Aorta (tissue), 5 donors: Measurements from ENCODE around the gene GLB1L2. TPM values are rescaled to one million over a fixed set of nuclear protein-coding genes. Genes with fewer than 3 reads are reported as not detected.

Source experiments
- ATAC-seq: fragments of 200-7000 bp; cut with Tn5 transposase; one replicate; pipeline ENCODE4 v1.9.1; 2022; ENCODE audit warnings: moderate library complexity; ENCODE audit not compliant: low FRiP score
- DNase-seq, 2 donors: peaks; one replicate each; pipeline ENCODE4 v3.0.0-alpha.2; 2020
- H3K27ac ChIP-seq, 2 donors: one replicate each; pipeline ENCODE4 v1.5.1; 2013; ENCODE audit warnings: low read length in 2 of 2, mild to moderate bottlenecking in 2 of 2, moderate library complexity in 2 of 2, control low read depth in 1 of 2, inconsistent platforms in 1 of 2, low read depth in 1 of 2
- H3K27me3 ChIP-seq, 2 donors: one replicate each; pipeline ENCODE4 v1.6.1; 2013; ENCODE audit warnings: control low read depth in 1 of 2, low read length in 1 of 2, mild to moderate bottlenecking in 1 of 2, moderate library complexity in 1 of 2; ENCODE audit not compliant: insufficient read depth in 2 of 2, control insufficient read depth in 1 of 2
- H3K36me3 ChIP-seq, 2 donors: one replicate each; pipeline ENCODE4 v1.6.1; 2013; ENCODE audit warnings: control low read depth in 1 of 2, low read length in 1 of 2, mild to moderate bottlenecking in 1 of 2; ENCODE audit not compliant: insufficient read depth in 2 of 2, control insufficient read depth in 1 of 2
- H3K4me1 ChIP-seq, 2 donors: one replicate each; pipeline ENCODE4 v1.6.1; 2013; ENCODE audit warnings: low read length in 2 of 2, control low read depth in 1 of 2, mild to moderate bottlenecking in 1 of 2, moderate library complexity in 1 of 2; ENCODE audit not compliant: insufficient read depth in 2 of 2, control insufficient read depth in 1 of 2
- H3K4me3 ChIP-seq, 2 donors: one replicate each; pipeline ENCODE4 v1.5.1; 2013; ENCODE audit warnings: low read length in 2 of 2, control low read depth in 1 of 2, mild to moderate bottlenecking in 1 of 2
- H3K9me3 ChIP-seq: one replicate; pipeline ENCODE4 v1.6.1; 2013; ENCODE audit warnings: mild to moderate bottlenecking, low read length; ENCODE audit not compliant: control insufficient read depth
- WGBS, 2 donors: extraction: QIAGEN DNeasy Blood & Tissue Kit; methylation state at CpG; one replicate each; pipeline ENCODE4 v1.1.7; 2013; 5-methylcytosine and 5-hydroxymethylcytosine counted together
- intact Hi-C, 2 donors: fragments of 100-400 bp; cut with DNase I; formaldehyde crosslinking; loops; one replicate each; pipeline versions ENCODE4 v1.14.2 to v1.15.0; 2022
- polyA plus RNA-seq, 2 donors: library from polyadenylated mRNA; stranded (reverse); fragments of 200-250 nt; gene quantifications; one replicate each; pipeline ENCODE4 v1.2.3, GENCODE V29; 2013
- total RNA-seq, 2 donors: library from RNA; stranded (reverse); fragmentation: NEBNext Ultra II Directional; extraction: Animal tissue kit (Norgen Biotek cat#: 25700); gene quantifications; one replicate each; pipeline ENCODE4 v1.2.1, GENCODE V29; 2021
- donor health status: healthy with polysubstance abuse.
- donor health status: Bipolar disorder and iron deficiency.
- donor health status: DM: no; HTN: no; CAD: no.
- donor health status: DM: no; HTN: no; CAD: no.
- donor health status: DM: yes; HTN: yes; CAD: no.

The GLB1L2 gene
- total and polyA plus RNA-seq, 4 donors, result 0.94 to 2.2 (median 1.5) TPM; not detected in 1

DNA sequence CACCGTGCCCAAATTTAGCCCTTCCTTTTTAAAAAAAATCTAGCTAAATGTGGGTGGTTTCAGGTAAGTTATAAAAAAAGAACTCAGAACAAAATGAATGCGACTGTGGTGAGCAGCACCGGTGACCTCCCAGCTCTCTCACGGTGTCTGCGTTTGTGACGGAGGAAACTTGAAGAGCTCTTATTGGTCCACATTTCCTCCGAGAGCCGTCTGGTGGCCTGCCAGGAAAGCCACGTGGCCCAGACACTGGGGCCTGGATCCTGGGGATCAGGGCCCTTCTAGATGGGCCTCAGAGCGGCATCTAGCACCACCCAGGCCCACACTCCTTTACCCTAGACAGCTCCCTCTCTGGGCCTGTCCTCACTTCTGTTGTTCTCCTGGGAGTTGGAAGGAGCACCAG lies 40.7 kb downstream of the GLB1L2 start:
- WGBS, 2 donors, result 88 to 90% methylated on average over 10 of the region's 10 CpGs
- no peaks in the 10 kb centered on the region for H3K27me3 ChIP-seq
- no peak overlapping the region for H3K27ac ChIP-seq
- DNase-seq, result peak in 1 of 2 donors; percentile 61
- no peaks in the 10 kb centered on the region for H3K4me1 ChIP-seq
- H3K9me3 ChIP-seq, result no peaks in the 10 kb centered on the region
- ATAC-seq, result no peak
- H3K4me3 ChIP-seq, result no peak overlapping the region
- H3K36me3 ChIP-seq, result no peaks in the 10 kb centered on the region
- intact Hi-C loops, result no loop called here

DNA sequence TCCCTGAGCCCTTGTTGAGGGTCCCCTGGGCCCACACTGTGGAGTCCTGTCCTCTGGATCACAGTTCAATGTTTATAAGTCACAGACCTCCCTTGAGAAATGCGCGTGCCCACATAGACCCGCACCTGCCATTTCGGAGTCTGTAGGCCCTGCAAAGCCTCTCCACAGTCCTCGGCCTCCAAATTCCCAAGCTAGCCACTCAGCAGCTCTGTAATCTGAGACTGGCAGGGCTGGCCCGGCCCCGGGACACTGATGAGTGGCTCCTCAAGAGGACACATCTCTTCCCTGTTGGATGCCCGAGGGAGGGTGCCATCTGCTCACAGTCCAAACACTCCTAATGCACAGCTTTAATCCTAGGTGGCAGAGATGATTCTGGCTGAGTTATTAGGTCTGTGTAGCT lies 41.2 kb downstream of the GLB1L2 start:
- ATAC-seq (no peak), DNase-seq (peak; percentile 34 to 42)
- H3K9me3 ChIP-seq, result no peaks in the 10 kb centered on the region
- no peak overlapping the region for H3K4me3 ChIP-seq
- no peaks in the 10 kb centered on the region for H3K36me3 ChIP-seq
- 80 to 83% methylated on average over 8 of the region's 8 CpGs for WGBS, 2 donors
- intact Hi-C loops, result no loop called here
- H3K27me3 ChIP-seq, result no peaks in the 10 kb centered on the region
- H3K27ac ChIP-seq, result no peak overlapping the region
- no peaks in the 10 kb centered on the region for H3K4me1 ChIP-seq

DNA sequence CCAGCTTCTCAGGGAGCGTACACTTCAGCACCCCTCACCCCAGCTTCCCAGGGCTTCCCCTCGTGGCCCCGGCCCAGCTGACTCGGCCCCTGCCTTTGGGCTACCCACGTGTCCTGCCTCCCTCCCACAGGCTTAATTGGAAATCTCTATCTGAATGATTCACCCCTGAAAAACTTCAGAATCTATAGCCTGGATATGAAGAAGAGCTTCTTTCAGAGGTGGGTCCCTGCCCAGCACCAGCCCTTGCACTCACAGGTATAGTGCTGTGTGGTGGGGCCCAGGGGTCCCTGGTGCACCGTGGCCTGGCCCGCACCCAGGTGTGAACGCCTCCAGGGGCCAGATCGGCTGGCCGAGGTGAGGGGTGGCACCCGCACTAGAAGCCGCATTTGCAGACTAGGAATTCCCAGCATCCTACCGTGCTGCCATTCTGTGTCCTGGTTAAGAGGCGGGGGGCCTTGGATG lies 41.8 kb downstream of the GLB1L2 start:
- WGBS, 2 donors, result 80 to 88% methylated on average over 14 of the region's 14 CpGs
- H3K9me3 ChIP-seq, result no peaks in the 10 kb centered on the region
- peak; percentile 32 to 68 for DNase-seq
- H3K4me3 ChIP-seq, result no peak overlapping the region
- no peak for ATAC-seq
- no peak overlapping the region for H3K27ac ChIP-seq
- H3K27me3 ChIP-seq, result no peaks in the 10 kb centered on the region
- H3K36me3 ChIP-seq, result no peaks in the 10 kb centered on the region
- no peaks in the 10 kb centered on the region for H3K4me1 ChIP-seq
- intact Hi-C loops, result no loop called here

DNA sequence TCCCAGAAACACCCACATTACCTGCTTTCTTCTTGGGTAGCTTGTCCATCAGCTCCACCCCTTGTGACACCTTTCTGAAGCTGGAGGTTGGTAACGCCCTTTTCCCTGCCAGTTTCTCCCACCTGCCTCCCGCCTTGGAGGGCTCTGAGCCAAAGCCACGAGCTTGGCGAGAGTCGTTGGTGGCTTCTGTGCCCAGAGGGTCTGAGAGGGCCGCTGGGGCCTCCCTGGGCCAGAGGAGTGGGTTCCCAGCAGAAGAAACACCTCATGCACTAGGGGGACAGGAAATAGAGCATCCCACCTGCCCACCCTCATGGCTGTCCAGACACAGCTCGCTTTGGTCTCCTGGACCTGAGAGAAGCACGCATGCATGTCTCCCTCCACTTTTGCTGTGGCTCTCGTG lies 42.4 kb downstream of the GLB1L2 start:
- intact Hi-C loops, result no loop called here
- peak; percentile 5 to 21 for DNase-seq

DNA sequence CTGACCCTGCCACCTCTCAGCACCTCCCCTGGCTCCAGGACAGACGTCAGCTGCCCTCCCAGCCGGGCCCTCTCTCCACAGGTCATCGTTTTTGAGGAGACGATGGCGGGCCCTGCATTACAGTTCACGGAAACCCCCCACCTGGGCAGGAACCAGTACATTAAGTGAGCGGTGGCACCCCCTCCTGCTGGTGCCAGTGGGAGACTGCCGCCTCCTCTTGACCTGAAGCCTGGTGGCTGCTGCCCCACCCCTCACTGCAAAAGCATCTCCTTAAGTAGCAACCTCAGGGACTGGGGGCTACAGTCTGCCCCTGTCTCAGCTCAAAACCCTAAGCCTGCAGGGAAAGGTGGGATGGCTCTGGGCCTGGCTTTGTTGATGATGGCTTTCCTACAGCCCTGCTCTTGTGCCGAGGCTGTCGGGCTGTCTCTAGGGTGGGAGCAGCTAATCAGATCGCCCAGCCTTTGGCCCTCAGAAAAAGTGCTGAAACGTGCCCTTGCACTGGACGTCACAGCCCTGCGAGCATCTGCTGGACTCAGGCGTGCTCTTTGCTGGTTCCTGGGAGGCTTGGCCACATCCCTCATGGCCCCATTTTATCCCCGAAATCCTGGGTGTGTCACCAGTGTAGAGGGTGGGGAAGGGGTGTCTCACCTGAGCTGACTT lies 43.2 kb downstream of the GLB1L2 start:
- no peaks in the 10 kb centered on the region for H3K4me1 ChIP-seq
- no peaks in the 10 kb centered on the region for H3K9me3 ChIP-seq
- H3K36me3 ChIP-seq, result no peaks in the 10 kb centered on the region
- no peak overlapping the region for H3K27ac ChIP-seq
- DNase-seq (peak; percentile 30 to 51), ATAC-seq (no peak)
- no peaks in the 10 kb centered on the region for H3K27me3 ChIP-seq
- intact Hi-C loops, result no loop called here
- 88 to 91% methylated on average over 16 of the region's 16 CpGs for WGBS, 2 donors
- no peak overlapping the region for H3K4me3 ChIP-seq

More for the DNA sequence above, 42.4 kb downstream of the GLB1L2 start:
- 81 to 84% methylated on average over 9 of the region's 9 CpGs for WGBS, 2 donors
- H3K27me3 ChIP-seq, result no peaks in the 10 kb centered on the region
- no peaks in the 10 kb centered on the region for H3K4me1 ChIP-seq
- H3K27ac ChIP-seq, result no peak overlapping the region
- ATAC-seq, result no peak
- no peaks in the 10 kb centered on the region for H3K9me3 ChIP-seq
- H3K36me3 ChIP-seq, result no peaks in the 10 kb centered on the region
- H3K4me3 ChIP-seq, result no peak overlapping the region

DNA sequence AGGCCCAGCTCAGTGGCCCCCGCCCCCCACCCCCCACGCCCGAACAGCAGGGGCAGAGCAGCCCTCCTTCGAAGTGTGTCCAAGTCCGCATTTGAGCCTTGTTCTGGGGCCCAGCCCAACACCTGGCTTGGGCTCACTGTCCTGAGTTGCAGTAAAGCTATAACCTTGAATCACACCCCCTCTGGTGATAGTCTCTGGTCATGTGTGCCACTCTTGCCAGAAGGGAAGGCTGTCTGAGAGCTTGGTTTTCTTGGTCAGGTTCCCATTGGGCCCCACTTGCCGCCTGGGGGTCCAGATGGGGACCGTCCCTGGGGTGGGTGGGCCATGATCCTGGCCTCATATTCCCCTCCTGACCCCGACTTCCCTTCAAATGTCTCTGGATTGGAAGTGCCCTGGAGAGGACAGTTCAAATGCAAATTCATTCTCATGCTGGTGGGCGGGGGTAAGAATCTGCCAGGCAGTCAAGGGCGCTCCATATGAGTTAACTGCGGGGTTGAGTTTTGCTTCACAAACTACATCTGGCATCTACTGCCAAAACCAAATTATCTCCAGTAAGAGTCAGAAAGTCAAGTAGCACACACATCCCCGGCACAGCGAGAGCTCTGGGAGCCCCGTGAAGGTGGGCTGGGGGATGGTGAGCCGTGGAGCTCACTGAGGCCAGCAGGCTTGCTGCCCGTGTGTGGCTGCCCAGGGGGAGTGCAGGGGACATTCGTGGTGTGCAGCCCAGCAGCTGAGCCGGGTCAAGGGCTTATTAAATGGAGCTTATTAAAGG lies 44.5 kb downstream of the GLB1L2 start:
- Histone ChIP-seq H3K27me3 (no peaks in the 10 kb centered on the region), H3K4me3 (no peak overlapping the region), H3K4me1 (no peaks in the 10 kb centered on the region), H3K36me3 (no peaks in the 10 kb centered on the region), H3K9me3 (no peaks in the 10 kb centered on the region), H3K27ac (no peak overlapping the region)
- 77 to 79% methylated on average over 18 of the region's 18 CpGs for WGBS, 2 donors
- no peak for ATAC-seq
- intact Hi-C loops, result no loop called here
- DNase-seq, result peak; percentile 25 to 52

DNA sequence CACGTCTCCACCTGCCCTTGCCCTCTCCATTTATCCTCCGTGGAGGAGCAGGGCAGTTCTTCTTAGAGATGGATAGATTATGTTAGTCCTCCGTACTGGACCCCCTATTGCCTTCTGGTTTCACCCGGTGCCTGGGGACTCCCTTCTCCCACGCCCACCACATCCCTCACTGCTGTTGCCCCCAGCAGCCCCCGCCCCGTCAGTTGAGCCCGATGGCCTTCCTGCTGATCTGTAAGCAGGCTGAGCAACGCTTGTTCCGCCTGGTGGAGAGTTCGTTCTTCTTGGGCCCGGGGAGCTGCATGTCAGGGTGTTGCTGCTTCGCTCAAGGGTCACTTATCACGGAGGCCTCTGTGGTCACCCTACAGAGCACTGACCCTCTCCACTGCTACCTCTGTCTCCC lies 46.1 kb downstream of the GLB1L2 start:
- Histone ChIP-seq H3K4me3 (no peak overlapping the region), H3K27ac (no peak overlapping the region), H3K4me1 (no peaks in the 10 kb centered on the region), H3K27me3 (no peaks in the 10 kb centered on the region), H3K9me3 (no peaks in the 10 kb centered on the region), H3K36me3 (no peaks in the 10 kb centered on the region)
- ATAC-seq (no peak), DNase-seq (peak; percentile 35 to 54)
- intact Hi-C loops, result no loop called here
- 84 to 86% methylated on average over 14 of the region's 14 CpGs for WGBS, 2 donors

DNA sequence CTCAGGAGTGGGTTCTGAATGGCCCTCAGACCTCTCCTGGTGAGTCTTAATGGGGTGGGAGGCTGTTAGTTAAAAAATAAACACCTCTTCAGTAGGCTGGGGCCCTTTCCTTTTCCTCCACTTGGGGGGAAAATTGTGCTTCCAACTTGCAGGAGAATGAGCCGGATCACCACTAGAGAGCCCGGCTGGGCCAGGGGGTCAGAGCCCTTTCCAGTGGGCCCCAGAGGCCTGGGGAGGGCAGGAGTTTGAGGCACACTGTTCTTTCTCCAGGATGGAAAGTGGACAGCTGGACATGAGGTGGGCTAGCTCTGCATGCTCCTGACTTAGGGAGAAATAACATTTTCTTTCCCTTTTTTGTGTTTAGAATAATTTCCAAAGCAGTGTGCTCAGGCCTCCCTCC lies 47.5 kb downstream of the GLB1L2 start:
- H3K36me3 ChIP-seq, result no peaks in the 10 kb centered on the region
- WGBS, 2 donors, result 89 to 91% methylated on average over 2 of the region's 2 CpGs
- ATAC-seq (no peak), DNase-seq (no peak)
- H3K27ac ChIP-seq, result no peak overlapping the region
- H3K27me3 ChIP-seq, result no peaks in the 10 kb centered on the region
- intact Hi-C loops, result no loop called here
- no peaks in the 10 kb centered on the region for H3K4me1 ChIP-seq
- no peaks in the 10 kb centered on the region for H3K9me3 ChIP-seq
- no peak overlapping the region for H3K4me3 ChIP-seq

DNA sequence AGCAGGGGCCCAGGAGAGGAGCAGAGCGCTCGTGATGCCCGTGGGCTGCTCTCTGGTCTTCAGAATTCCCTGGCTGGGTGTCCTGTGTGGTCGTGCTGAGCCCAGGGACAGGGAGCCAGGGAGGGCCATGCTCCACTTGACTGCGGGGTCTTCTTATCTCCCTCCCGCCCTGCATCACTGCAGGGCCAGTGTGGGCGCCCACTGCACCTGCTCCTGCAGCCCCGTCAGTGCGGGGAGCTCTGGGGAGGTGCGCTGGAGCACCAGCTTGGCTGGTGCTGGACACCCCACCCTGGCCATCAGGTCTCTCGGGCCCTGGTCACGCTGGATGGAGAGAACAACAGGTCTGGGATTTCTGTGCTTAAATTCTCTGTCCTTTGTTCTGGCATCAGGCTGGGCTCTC lies 48.4 kb downstream of the GLB1L2 start:
- 90 to 92% methylated on average over 12 of the region's 12 CpGs for WGBS, 2 donors
- no peak overlapping the region for H3K4me3 ChIP-seq
- no peaks in the 10 kb centered on the region for H3K9me3 ChIP-seq
- no peak for DNase-seq
- no peaks in the 10 kb centered on the region for H3K4me1 ChIP-seq
- ATAC-seq, result no peak
- no peaks in the 10 kb centered on the region for H3K27me3 ChIP-seq
- no peak overlapping the region for H3K27ac ChIP-seq
- intact Hi-C loops, result no loop called here
- no peaks in the 10 kb centered on the region for H3K36me3 ChIP-seq
